D721Med (cell line): ENCODE results near the gene PLA2G2D.
A peak's percentile ranks its signal among the peaks of the same experiment; 100 is the strongest.

Experiments
- DNase-seq: peaks from one replicate; pipeline ENCODE4 v3.0.0; 2011; ENCODE audit warnings: low spot score; ENCODE audit not compliant: insufficient read length
- FAIRE-seq: peaks from 2 replicates; lab custom pipeline; 2011; peaks lifted over from hg19 to GRCh38; lab: Jason Lieb, UNC
- CTCF ChIP-seq: IDR thresholded peaks from 2 replicates; pipeline ENCODE4 v1.5.1; 2012; ENCODE audit warnings: mild to moderate bottlenecking, control low read depth; ENCODE audit not compliant: insufficient read depth; ENCODE audit errors: missing control alignments

Gene PLA2G2D

GRCh38 chr1:20119347-20119746 lies at the start of gene PLA2G2D:
Gene PLA2G2D, minus strand, starts transcription at chr1:20119536. Its CDS starts 38 bp downstream, at chr1:20119498.
- no peak for FAIRE-seq

DNA sequence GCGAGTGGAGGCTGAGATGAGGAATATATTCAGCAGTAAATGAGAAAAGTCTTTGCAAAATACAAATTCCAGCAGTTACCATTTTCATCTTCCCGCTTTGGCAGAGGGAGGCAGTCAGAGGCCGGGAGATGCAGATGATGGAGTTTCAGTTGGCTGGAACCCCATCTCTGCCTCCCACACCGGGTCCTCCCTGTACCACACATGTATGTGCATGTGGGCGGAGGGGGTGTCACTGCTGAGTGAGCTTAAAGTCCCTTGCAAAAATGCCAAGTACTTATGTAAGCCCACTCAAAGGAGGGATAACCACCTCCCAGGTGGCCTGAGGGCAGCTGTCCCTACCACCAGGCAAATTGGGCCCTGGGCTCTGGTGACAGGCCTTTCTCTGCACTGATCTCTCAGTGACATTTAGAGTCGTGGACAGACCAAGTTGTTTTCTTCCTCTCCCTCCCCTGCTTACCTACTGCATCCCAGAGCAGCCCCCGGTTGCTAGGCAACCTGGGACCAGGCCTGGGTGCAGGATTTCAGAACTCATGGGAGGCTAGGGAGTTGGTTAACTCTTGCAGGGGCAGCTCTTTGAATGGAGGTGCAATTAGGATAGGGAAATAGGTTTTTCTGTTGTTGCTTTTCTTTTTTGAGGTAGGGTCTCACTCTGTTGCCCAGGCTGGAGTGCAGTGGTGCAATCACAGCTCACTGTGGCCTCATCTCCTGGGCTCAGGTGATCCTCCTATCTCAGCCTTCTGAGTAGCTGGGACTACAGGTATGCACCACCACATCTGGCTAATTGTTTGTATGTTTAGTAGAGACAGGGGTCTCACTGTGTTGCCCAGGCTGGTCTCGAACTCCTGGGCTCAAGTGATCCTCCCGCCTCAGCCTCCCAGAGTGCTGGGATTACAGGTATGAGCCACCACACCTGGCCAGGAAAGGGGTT lies 49.5 kb upstream of the PLA2G2D start:
- DNase-seq (no peak), FAIRE-seq (no peak)
- TF ChIP-seq CTCF: no peak

More at GRCh38 chr1:20119347-20119746, at the start of gene PLA2G2D:
- no peak for DNase-seq
- TF ChIP-seq CTCF: no peak

DNA sequence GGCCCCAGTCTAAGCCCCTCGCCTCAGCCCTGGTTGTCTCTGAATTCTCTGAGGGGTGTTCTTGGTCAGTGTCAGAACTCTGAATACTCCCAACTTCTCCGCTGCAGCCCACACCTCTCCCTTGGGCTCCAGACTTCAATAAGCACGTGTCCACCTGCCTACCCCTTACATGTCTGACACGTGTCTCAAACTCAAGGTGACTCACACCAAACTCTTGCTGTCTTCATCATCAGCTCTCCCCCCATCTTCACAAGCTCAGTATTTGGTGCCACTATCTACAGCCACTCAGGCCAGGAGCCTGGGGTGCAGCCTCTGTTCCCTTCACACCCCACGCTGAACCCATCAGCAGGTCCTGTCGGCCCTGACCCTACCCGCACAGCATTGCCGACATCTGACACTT lies 47.8 kb upstream of the PLA2G2D start:
- DNase-seq (no peak), FAIRE-seq (no peak)
- TF ChIP-seq CTCF: no peak

DNA sequence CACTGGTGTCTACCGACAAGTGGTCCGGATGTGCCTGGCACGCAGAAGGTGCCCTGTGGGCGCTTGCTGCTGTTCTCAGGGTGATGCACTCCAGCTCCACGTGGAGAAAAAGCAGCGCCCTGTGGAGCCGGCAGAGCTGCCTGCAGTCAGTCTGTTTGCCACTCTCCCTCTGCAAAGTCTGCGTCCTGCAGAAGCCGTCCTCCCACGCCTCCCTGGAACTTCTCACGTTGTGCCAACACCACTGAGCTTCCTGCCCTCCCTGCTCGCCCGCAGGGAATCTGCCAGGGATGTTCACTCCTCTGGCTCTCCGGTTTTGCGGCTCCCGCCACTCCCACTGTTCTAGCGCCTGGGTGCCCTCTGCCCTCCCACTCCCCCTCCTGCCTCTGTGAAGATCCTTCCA lies 46.7 kb upstream of the PLA2G2D start:
- no peak for TF ChIP-seq CTCF
- no peak for FAIRE-seq
- DNase-seq: no peak

DNA sequence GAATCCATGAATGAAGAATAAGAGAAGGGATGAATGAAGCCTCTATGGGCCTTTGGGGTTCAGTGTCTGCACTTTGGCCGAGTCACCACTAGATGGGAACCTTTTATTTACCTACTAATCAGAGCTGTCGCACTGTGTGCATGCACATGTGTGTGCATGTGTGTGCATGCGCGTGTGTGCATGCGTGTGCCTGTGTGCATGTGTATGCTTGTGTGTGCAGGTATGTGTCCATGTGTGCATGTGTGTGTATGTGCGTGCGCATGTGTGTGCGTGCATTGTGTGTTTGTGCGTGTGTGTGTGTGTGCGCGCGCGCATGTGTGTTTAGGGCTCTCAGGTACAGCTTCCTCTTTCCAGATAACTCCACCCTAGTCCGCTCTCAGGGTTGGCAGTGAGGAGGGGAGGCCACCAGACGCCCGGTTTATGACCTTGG lies 46.2 kb upstream of the PLA2G2D start:
- TF ChIP-seq CTCF: peak; percentile 10
- DNase-seq (no peak), FAIRE-seq (no peak)

DNA sequence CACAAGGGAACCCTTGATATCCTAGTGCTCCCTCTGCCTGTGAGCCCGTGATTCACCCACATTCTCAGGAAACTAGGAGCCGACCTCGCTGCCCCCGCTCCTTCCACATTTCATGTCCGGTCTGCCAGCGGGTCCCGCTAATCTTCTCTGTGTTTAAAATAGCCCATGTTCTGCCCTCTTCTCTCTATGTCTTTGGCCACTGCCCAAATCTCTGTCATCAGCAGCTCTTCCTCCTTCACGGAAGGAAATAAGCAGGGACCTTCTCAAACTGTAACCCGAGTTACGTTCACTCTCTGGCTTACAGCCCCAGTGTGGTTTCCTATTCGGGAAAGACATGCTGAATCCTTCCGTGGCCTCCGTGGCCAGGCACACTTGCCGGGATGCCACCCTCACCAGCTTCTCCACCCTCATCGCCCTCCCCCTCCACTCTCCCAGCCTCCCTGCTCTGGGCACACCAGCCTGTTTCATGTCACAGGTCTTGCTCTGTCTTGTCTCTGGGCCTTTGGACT lies 45.4 kb upstream of the PLA2G2D start:
- DNase-seq (no peak), FAIRE-seq (no peak)
- no peak for TF ChIP-seq CTCF

- no peak for TF ChIP-seq CTCF
- FAIRE-seq: no peak
- no peak for DNase-seq
These were observed 40.7 kb upstream of the PLA2G2D start for GRCh38 chr1:20160034-20160433.
